ENCODE measurements around the gene CNPY1.

CNPY1 gene

GRCh38 chr7:155506854-155507337 is 39.5 kb downstream of the CNPY1 start:
- no peaks in the 10 kb centered on the region for H3K36me3 ChIP-seq (ENCODE audit: insufficient read depth, low read length)
- H3K27me3 ChIP-seq (ENCODE audit: insufficient read depth, low read length), result peaks cover 4% of the 10 kb centered on the region
- H3K9me3 ChIP-seq (ENCODE audit: low read length), result no peaks in the 10 kb centered on the region
- H3K4me3 ChIP-seq (ENCODE audit: low read length), result peak overlapping the region; percentile 18
- H2AFZ ChIP-seq (ENCODE audit: low read depth, low read length), result no peak overlapping the region
- peaks cover 45% of the 10 kb centered on the region for H3K4me1 ChIP-seq (ENCODE audit: insufficient read depth, low read length)

GRCh38 chr7:155505422-155505793 is 41.0 kb downstream of the CNPY1 start:
- Histone ChIP-seq H3K9me3 (ENCODE audit: low read length) (no peaks in the 10 kb centered on the region), H3K27me3 (ENCODE audit: insufficient read depth, low read length) (peaks cover 4% of the 10 kb centered on the region), H2AFZ (ENCODE audit: low read depth, low read length) (no peak overlapping the region), H3K36me3 (ENCODE audit: insufficient read depth, low read length) (no peaks in the 10 kb centered on the region), H3K4me3 (ENCODE audit: low read length) (no peak overlapping the region), H3K4me1 (ENCODE audit: insufficient read depth, low read length) (peaks cover 31% of the 10 kb centered on the region)

GRCh38 chr7:155497149-155497901 is 49.0 kb downstream of the CNPY1 start:
- peaks cover 5% of the 10 kb centered on the region for H3K4me1 ChIP-seq (ENCODE audit: insufficient read depth, low read length)
- no peaks in the 10 kb centered on the region for H3K36me3 ChIP-seq (ENCODE audit: insufficient read depth, low read length)
- H3K27me3 ChIP-seq (ENCODE audit: insufficient read depth, low read length), result no peaks in the 10 kb centered on the region
- no peak overlapping the region for H2AFZ ChIP-seq (ENCODE audit: low read depth, low read length)
- no peaks in the 10 kb centered on the region for H3K9me3 ChIP-seq (ENCODE audit: low read length)
- H3K4me3 ChIP-seq (ENCODE audit: low read length), result no peak overlapping the region

GRCh38 chr7:155496267-155497005 is 49.9 kb downstream of the CNPY1 start:
- Histone ChIP-seq H3K9me3 (ENCODE audit: low read length) (no peaks in the 10 kb centered on the region), H2AFZ (ENCODE audit: low read depth, low read length) (no peak overlapping the region), H3K36me3 (ENCODE audit: insufficient read depth, low read length) (no peaks in the 10 kb centered on the region), H3K4me1 (ENCODE audit: insufficient read depth, low read length) (peaks cover 13% of the 10 kb centered on the region), H3K4me3 (ENCODE audit: low read length) (no peak overlapping the region), H3K27me3 (ENCODE audit: insufficient read depth, low read length) (no peaks in the 10 kb centered on the region)

- peaks cover 15% of the 10 kb centered on the region for H3K4me1 ChIP-seq (ENCODE audit: insufficient read depth, low read length)
- H3K36me3 ChIP-seq (ENCODE audit: insufficient read depth, low read length), result no peaks in the 10 kb centered on the region
- no peak overlapping the region for H2AFZ ChIP-seq (ENCODE audit: low read depth, low read length)
- H3K9me3 ChIP-seq (ENCODE audit: low read length), result no peaks in the 10 kb centered on the region
- no peaks in the 10 kb centered on the region for H3K27me3 ChIP-seq (ENCODE audit: insufficient read depth, low read length)
- H3K4me3 ChIP-seq (ENCODE audit: low read length), result no peak overlapping the region
These were observed 50.7 kb downstream of the CNPY1 start for GRCh38 chr7:155495440-155496248.

- Histone ChIP-seq H3K4me1 (ENCODE audit: insufficient read depth, low read length) (peaks cover 25% of the 10 kb centered on the region), H3K36me3 (ENCODE audit: insufficient read depth, low read length) (no peaks in the 10 kb centered on the region), H3K9me3 (ENCODE audit: low read length) (no peaks in the 10 kb centered on the region), H3K4me3 (ENCODE audit: low read length) (no peak overlapping the region), H2AFZ (ENCODE audit: low read depth, low read length) (no peak overlapping the region), H3K27me3 (ENCODE audit: insufficient read depth, low read length) (no peaks in the 10 kb centered on the region)
These were observed 51.8 kb downstream of the CNPY1 start for GRCh38 chr7:155494551-155494950.

- no peak overlapping the region for H3K4me3 ChIP-seq (ENCODE audit: low read length)
- H3K4me1 ChIP-seq (ENCODE audit: insufficient read depth, low read length), result peaks cover 25% of the 10 kb centered on the region
- H3K9me3 ChIP-seq (ENCODE audit: low read length), result no peaks in the 10 kb centered on the region
- no peak overlapping the region for H2AFZ ChIP-seq (ENCODE audit: low read depth, low read length)
- no peaks in the 10 kb centered on the region for H3K27me3 ChIP-seq (ENCODE audit: insufficient read depth, low read length)
- no peaks in the 10 kb centered on the region for H3K36me3 ChIP-seq (ENCODE audit: insufficient read depth, low read length)
These were observed 52.4 kb downstream of the CNPY1 start for GRCh38 chr7:155493744-155494538.

- Histone ChIP-seq H3K9me3 (ENCODE audit: low read length) (no peaks in the 10 kb centered on the region), H3K27me3 (ENCODE audit: insufficient read depth, low read length) (no peaks in the 10 kb centered on the region), H3K4me1 (ENCODE audit: insufficient read depth, low read length) (peaks cover 25% of the 10 kb centered on the region), H3K4me3 (ENCODE audit: low read length) (peak overlapping the region; percentile 59), H3K36me3 (ENCODE audit: insufficient read depth, low read length) (no peaks in the 10 kb centered on the region), H2AFZ (ENCODE audit: low read depth, low read length) (no peak overlapping the region)
These were observed 54.5 kb downstream of the CNPY1 start for GRCh38 chr7:155491812-155492211.

GRCh38 chr7:155490697-155491628 is 55.4 kb downstream of the CNPY1 start:
- H2AFZ ChIP-seq (ENCODE audit: low read depth, low read length), result peak overlapping the region; percentile 30
- H3K27me3 ChIP-seq (ENCODE audit: insufficient read depth, low read length), result no peaks in the 10 kb centered on the region
- H3K36me3 ChIP-seq (ENCODE audit: insufficient read depth, low read length), result no peaks in the 10 kb centered on the region
- no peaks in the 10 kb centered on the region for H3K9me3 ChIP-seq (ENCODE audit: low read length)
- peaks cover 25% of the 10 kb centered on the region for H3K4me1 ChIP-seq (ENCODE audit: insufficient read depth, low read length)
- H3K4me3 ChIP-seq (ENCODE audit: low read length), result peak overlapping the region; percentile 59

GRCh38 chr7:155489862-155490696 is 56.3 kb downstream of the CNPY1 start:
- Histone ChIP-seq H3K9me3 (ENCODE audit: low read length) (no peaks in the 10 kb centered on the region), H2AFZ (ENCODE audit: low read depth, low read length) (peak overlapping the region; percentile 30), H3K4me1 (ENCODE audit: insufficient read depth, low read length) (peaks cover 25% of the 10 kb centered on the region), H3K27me3 (ENCODE audit: insufficient read depth, low read length) (no peaks in the 10 kb centered on the region), H3K36me3 (ENCODE audit: insufficient read depth, low read length) (no peaks in the 10 kb centered on the region), H3K4me3 (ENCODE audit: low read length) (peak overlapping the region; percentile 59)

GRCh38 chr7:155489158-155489840 is 57.1 kb downstream of the CNPY1 start:
- Histone ChIP-seq H3K36me3 (ENCODE audit: insufficient read depth, low read length) (no peaks in the 10 kb centered on the region), H3K4me1 (ENCODE audit: insufficient read depth, low read length) (peaks cover 25% of the 10 kb centered on the region), H2AFZ (ENCODE audit: low read depth, low read length) (no peak overlapping the region), H3K4me3 (ENCODE audit: low read length) (no peak overlapping the region), H3K9me3 (ENCODE audit: low read length) (no peaks in the 10 kb centered on the region), H3K27me3 (ENCODE audit: insufficient read depth, low read length) (no peaks in the 10 kb centered on the region)

Data from neuron (in vitro differentiated cells).